Liver (tissue), 9 donors: ENCODE measurements around the gene DRAXIN. TPM values are rescaled to one million over a fixed set of nuclear protein-coding genes. Genes with fewer than 3 reads are reported as not detected.

Source experiments
- DNase-seq: peaks from one replicate; pipeline ENCODE4 v3.0.0-alpha.2; 2017; ENCODE audit warnings: low spot score
- H3K27ac ChIP-seq, 2 donors: one replicate each; pipeline ENCODE4 v1.7.0; 2013; ENCODE audit warnings: inconsistent platforms in 2 of 2, low read length in 2 of 2, control low read depth in 1 of 2, low read depth in 1 of 2, mild to moderate bottlenecking in 1 of 2
- H3K27me3 ChIP-seq, 4 donors: one replicate each; pipeline versions ENCODE4 v1.6.1 to v1.7.0; 2013; ENCODE audit warnings: low read length in 3 of 4, inconsistent platforms in 1 of 4, mild to moderate bottlenecking in 1 of 4, moderate library complexity in 1 of 4; ENCODE audit not compliant: control insufficient read depth in 4 of 4, insufficient read depth in 4 of 4
- H3K36me3 ChIP-seq, 4 donors: one replicate each; pipeline versions ENCODE4 v1.6.1 to v1.7.0; 2013; ENCODE audit warnings: low read length in 3 of 4, mild to moderate bottlenecking in 3 of 4, low read depth in 1 of 4, moderate library complexity in 1 of 4; ENCODE audit not compliant: control insufficient read depth in 4 of 4, insufficient read depth in 3 of 4
- H3K4me1 ChIP-seq, 4 donors: one replicate each; pipeline versions ENCODE4 v1.6.1 to v1.7.0; 2013; ENCODE audit warnings: low read length in 3 of 4, mild to moderate bottlenecking in 3 of 4, moderate library complexity in 1 of 4; ENCODE audit not compliant: control insufficient read depth in 4 of 4, insufficient read depth in 4 of 4
- H3K4me3 ChIP-seq, 3 donors: one replicate each; pipeline versions ENCODE4 v1.6.1 to v1.7.0; 2013; ENCODE audit warnings: low read length in 3 of 3, control low read depth in 1 of 3, low read depth in 1 of 3, mild to moderate bottlenecking in 1 of 3
- H3K9ac ChIP-seq, 2 donors: one replicate each; pipeline ENCODE4 v1.7.0; 2013; ENCODE audit warnings: low read length in 2 of 2, mild to moderate bottlenecking in 2 of 2, moderate library complexity in 2 of 2, control low read depth in 1 of 2, low read depth in 1 of 2
- H3K9me3 ChIP-seq, 4 donors: one replicate each; pipeline versions ENCODE4 v1.6.1 to v1.7.0; 2013; ENCODE audit warnings: low read length in 3 of 4; ENCODE audit not compliant: control insufficient read depth in 4 of 4
- ATF3 ChIP-seq: IDR thresholded peaks from 2 replicates; pipeline ENCODE4 v1.6.1; 2016; ENCODE audit warnings: antibody characterized with exemption
- CTCF ChIP-seq: fragments of 150-350 bp; IDR thresholded peaks from 2 replicates; pipeline ENCODE4 v1.5.1; 2017; ENCODE audit warnings: improper control_type of control experiment, low read depth, low read length; ENCODE audit not compliant: missing input control
- EGR1 ChIP-seq, 2 donors: IDR thresholded peaks; 2 replicates each; pipeline ENCODE4 v1.6.1; 2016 to 2018; ENCODE audit warnings: antibody characterized with exemption in 2 of 2, low read depth in 2 of 2
- FOXA1 ChIP-seq: IDR thresholded peaks from 2 replicates; pipeline ENCODE4 v1.6.1; 2016; ENCODE audit warnings: antibody characterized with exemption
- GABPA ChIP-seq, 2 donors: IDR thresholded peaks in 1 of 2; conservative IDR thresholded peaks in 1 of 2; 2 replicates each; pipeline ENCODE4 v1.6.1; 2016; ENCODE audit warnings: antibody characterized with exemption in 2 of 2, mild to moderate bottlenecking in 1 of 2, moderate library complexity in 1 of 2
- HNF4A ChIP-seq, 2 donors: conservative IDR thresholded peaks; 2 replicates each; pipeline ENCODE4 v1.6.1; 2016; ENCODE audit warnings: antibody characterized with exemption in 2 of 2, mild to moderate bottlenecking in 2 of 2
- HNF4G ChIP-seq: IDR thresholded peaks from 2 replicates; pipeline ENCODE4 v1.6.1; 2016; ENCODE audit warnings: antibody characterized with exemption
- JUND ChIP-seq, 2 donors: IDR thresholded peaks; 2 replicates each; pipeline ENCODE4 v1.6.1; 2016; ENCODE audit warnings: antibody characterized with exemption in 2 of 2
- MAX ChIP-seq: IDR thresholded peaks from 2 replicates; pipeline ENCODE4 v1.6.1; 2016; ENCODE audit warnings: antibody characterized with exemption
- NR2F2 ChIP-seq: IDR thresholded peaks from 2 replicates; pipeline ENCODE4 v1.6.1; 2016; ENCODE audit warnings: antibody characterized with exemption
- RAD21 ChIP-seq, 2 donors: IDR thresholded peaks; 2 replicates each; pipeline ENCODE4 v1.6.1; 2016; ENCODE audit warnings: antibody characterized with exemption in 2 of 2, mild to moderate bottlenecking in 2 of 2
- REST ChIP-seq: IDR thresholded peaks from 2 replicates; pipeline ENCODE4 v1.6.1; 2016; ENCODE audit warnings: antibody characterized with exemption, mild to moderate bottlenecking
- RXRA ChIP-seq, 2 donors: IDR thresholded peaks; 2 replicates each; pipeline ENCODE4 v1.6.1; 2017 to 2018; ENCODE audit warnings: antibody characterized with exemption in 2 of 2, mild to moderate bottlenecking in 1 of 2
- SP1 ChIP-seq: IDR thresholded peaks from 2 replicates; pipeline ENCODE4 v1.6.1; 2018; ENCODE audit warnings: antibody characterized with exemption, mild to moderate bottlenecking
- TAF1 ChIP-seq: conservative IDR thresholded peaks from 2 replicates; pipeline ENCODE4 v1.6.1; 2016; ENCODE audit warnings: antibody characterized with exemption, mild to moderate bottlenecking
- YY1 ChIP-seq: IDR thresholded peaks from 2 replicates; pipeline ENCODE4 v1.6.1; 2016; ENCODE audit warnings: antibody characterized with exemption, mild to moderate bottlenecking
- WGBS: extraction: QIAGEN DNeasy Blood & Tissue Kit; methylation state at CpG from one replicate; pipeline ENCODE4 v1.1.7; 2013; 5-methylcytosine and 5-hydroxymethylcytosine counted together
- polyA plus RNA-seq, 2 donors: library from polyadenylated mRNA; stranded (reverse) in 1 of 2; unstranded in 1 of 2; fragments of 200-250 nt in 1 of 2; fragments of >200 nt in 1 of 2; fragmentation: Nextera tagmentation in 1 of 2; extraction: Ambion mirVana in 1 of 2; gene quantifications; one replicate each; pipeline versions ENCODE4 v1.2.1 to v1.2.3, GENCODE V29; 2013 to 2015
- total RNA-seq, 2 donors: library from RNA; depleted of rRNA; stranded (reverse); fragments of >200 nt; gene quantifications; one replicate each; pipeline ENCODE4 v1.2.3, GENCODE V29; 2014
- donor health status: healthy.
- donor health status: healthy.
- donor health status: healthy.
- donor health status: healthy.
- donor health status: healthy.

DRAXIN gene
- total and polyA plus RNA-seq, 4 donors: under 0.01 to 0.01 TPM; not detected in 2

GRCh38 chr1:11684070-11684469, 7.4 kb upstream of the DRAXIN start:
- 68% methylated on average over 7 of the region's 7 CpGs for WGBS
- Histone ChIP-seq H3K27me3 (no peaks in the 10 kb centered on the region), H3K9ac (no peak overlapping the region), H3K36me3 (no peaks in the 10 kb centered on the region), H3K4me3 (no peak overlapping the region), H3K4me1 (peaks cover 2 to 18% (median 11%) of the 10 kb centered on the region in 4 donors), H3K27ac (no peak overlapping the region), H3K9me3 (no peaks in the 10 kb centered on the region)
- DNase-seq: no peak
- no peak for TF ChIP-seq GABPA (IDR thresholded peaks at IDR 0.05 in 1 of 2, conservative IDR thresholded peaks at IDR 0.05 in 1 of 2)
- TF ChIP-seq SP1: no peak
- TF ChIP-seq JUND (IDR thresholded peaks at IDR 0.05): no peak
- TF ChIP-seq MAX: no peak
- TF ChIP-seq HNF4A (conservative IDR thresholded peaks at IDR 0.05): no peak
- TF ChIP-seq FOXA1: no peak
- TF ChIP-seq TAF1: no peak
- TF ChIP-seq NR2F2: no peak
- no peak for TF ChIP-seq ATF3
- TF ChIP-seq REST: no peak
- TF ChIP-seq HNF4G: no peak

- no peak for TF ChIP-seq RAD21 (IDR thresholded peaks at IDR 0.05)
- no peaks in the 10 kb centered on the region for H3K36me3 ChIP-seq
- H3K4me1 ChIP-seq: peaks cover under 1 to 15% (median 11%) of the 10 kb centered on the region in 4 donors
- H3K4me3 ChIP-seq: no peak overlapping the region
- H3K9me3 ChIP-seq: no peaks in the 10 kb centered on the region
- DNase-seq: no peak
- no peak overlapping the region for H3K27ac ChIP-seq
- H3K9ac ChIP-seq: no peak overlapping the region
- whole genome bisulfite sequencing: 93% methylated on average over 7 of the region's 7 CpGs
- peaks cover 0 to 4% (median 0%) of the 10 kb centered on the region in 4 donors for H3K27me3 ChIP-seq
Observed at GRCh38 chr1:11685210-11685752, 6.2 kb upstream of the DRAXIN start.

GRCh38 chr1:11688506-11688905, 3.0 kb upstream of the DRAXIN start:
- 95% methylated on average over 4 of the region's 4 CpGs for WGBS
- DNase-seq: no peak
- no peaks in the 10 kb centered on the region for H3K9me3 ChIP-seq
- H3K36me3 ChIP-seq: no peaks in the 10 kb centered on the region
- TF ChIP-seq SP1: no peak
- TF ChIP-seq TAF1: no peak
- TF ChIP-seq REST: no peak
- no peak for TF ChIP-seq ATF3
- no peak for TF ChIP-seq FOXA1
- no peak for TF ChIP-seq JUND (IDR thresholded peaks at IDR 0.05)
- no peak for TF ChIP-seq YY1
- TF ChIP-seq GABPA (IDR thresholded peaks at IDR 0.05 in 1 of 2, conservative IDR thresholded peaks at IDR 0.05 in 1 of 2): no peak
- TF ChIP-seq HNF4A (conservative IDR thresholded peaks at IDR 0.05): no peak
- no peak for TF ChIP-seq RXRA (IDR thresholded peaks at IDR 0.05)
- no peak for TF ChIP-seq EGR1 (IDR thresholded peaks at IDR 0.05; ENCODE audit: low read depth in 2 of 2)
- no peak for TF ChIP-seq NR2F2
- no peak for TF ChIP-seq CTCF
- no peak for TF ChIP-seq MAX
- TF ChIP-seq RAD21 (IDR thresholded peaks at IDR 0.05): no peak
- H3K4me3 ChIP-seq: no peak overlapping the region
- no peak overlapping the region for H3K9ac ChIP-seq
- H3K4me1 ChIP-seq: peaks cover 7 to 11% (median 8%) of the 10 kb centered on the region in 4 donors
- no peak overlapping the region for H3K27ac ChIP-seq
- peaks cover 0 to 10% (median 3%) of the 10 kb centered on the region in 4 donors for H3K27me3 ChIP-seq
